Neural progenitor cell (in vitro differentiated cells): Measurements from ENCODE around the gene C20orf204. TPM values are rescaled to one million over a fixed set of nuclear protein-coding genes. Genes with fewer than 3 reads are reported as not detected.

Experiments
- DNase-seq: peaks from one replicate; pipeline ENCODE4 v3.0.0-alpha.2; 2016; ENCODE audit warnings: low spot score
- H2AFZ ChIP-seq: fragments of 200-600 bp; sonication (generic); replicated peaks from 2 replicates; pipeline ENCODE4 v1.6.1; 2016; ENCODE audit warnings: antibody characterized with exemption
- H3F3A ChIP-seq: fragments of 200-600 bp; sonication (generic); 2 replicates; pipeline ENCODE4 v1.6.1; 2016; ENCODE audit warnings: antibody characterized with exemption, low read depth
- H3K27ac ChIP-seq: fragments of 200-600 bp; sonication (generic); 2 replicates; pipeline ENCODE4 v1.5.1; 2016; ENCODE audit warnings: mild to moderate bottlenecking
- H3K27me3 ChIP-seq: fragments of 200-600 bp; sonication (generic); 2 replicates; pipeline ENCODE4 v1.6.1; 2016; ENCODE audit warnings: mild to moderate bottlenecking, moderate library complexity
- H3K36me3 ChIP-seq: fragments of 200-600 bp; sonication (generic); 2 replicates; pipeline ENCODE4 v1.5.1; 2016
- H3K4me1 ChIP-seq: fragments of 200-600 bp; sonication (generic); 2 replicates; pipeline ENCODE4 v1.6.1; 2016; ENCODE audit warnings: mixed run types
- H3K4me2 ChIP-seq: fragments of 200-600 bp; sonication (generic); 2 replicates; pipeline ENCODE4 v1.6.1; 2016
- H3K4me3 ChIP-seq: fragments of 200-600 bp; sonication (generic); 2 replicates; pipeline ENCODE4 v1.5.1; 2016
- H3K79me2 ChIP-seq: fragments of 200-600 bp; sonication (generic); 2 replicates; pipeline ENCODE4 v1.6.1; 2016; ENCODE audit warnings: low read depth
- H3K9ac ChIP-seq: fragments of 200-600 bp; sonication (generic); 2 replicates; pipeline ENCODE4 v1.6.1; 2016
- H3K9me3 ChIP-seq: fragments of 200-600 bp; sonication (generic); 2 replicates; pipeline ENCODE4 v1.5.1; 2016; ENCODE audit warnings: low read depth
- H4K20me1 ChIP-seq: fragments of 200-600 bp; sonication (generic); 2 replicates; pipeline ENCODE4 v1.6.1; 2016; ENCODE audit warnings: low read depth
- H3K27ac Mint-ChIP-seq: 3 replicates; pipeline ENCODE4 v1.8.0; 2021; ENCODE audit warnings: mixed read lengths
- H3K27me3 Mint-ChIP-seq: 2 replicates; pipeline ENCODE4 v1.8.0; 2022; ENCODE audit warnings: low read depth, mild to moderate bottlenecking, inconsistent platforms, moderate library complexity, mixed read lengths; ENCODE audit not compliant: insufficient read depth
- H3K36me3 Mint-ChIP-seq: 3 replicates; pipeline ENCODE4 v1.8.0; 2021; ENCODE audit warnings: mixed read lengths
- H3K4me1 Mint-ChIP-seq: 3 replicates; pipeline ENCODE4 v1.8.0; 2021; ENCODE audit warnings: mixed read lengths
- H3K4me3 Mint-ChIP-seq: 3 replicates; pipeline ENCODE4 v1.8.0; 2021; ENCODE audit warnings: mild to moderate bottlenecking, moderate library complexity, mixed read lengths
- H3K9me3 Mint-ChIP-seq: 3 replicates; pipeline ENCODE4 v1.8.0; 2020; ENCODE audit warnings: mixed read lengths
- EZH2 ChIP-seq: fragments of 200-600 bp; sonication (generic); IDR thresholded peaks from 2 replicates; pipeline ENCODE4 v1.6.1; 2017; ENCODE audit warnings: antibody characterized with exemption, mild to moderate bottlenecking, moderate library complexity
- EZH2phosphoT487 ChIP-seq: fragments of 200-600 bp; sonication (generic); IDR thresholded peaks from 2 replicates; pipeline ENCODE4 v1.6.1; 2017; ENCODE audit warnings: antibody characterized with exemption
- total RNA-seq: library from RNA; depleted of rRNA; stranded (reverse); fragments of >200 nt; gene quantifications from 2 replicates; pipeline ENCODE4 v1.2.3, GENCODE V29; 2015; ENCODE audit warnings: low replicate concordance
- TF ChIP-seq, protein P1 (sequence below): fragments of 200-600 bp; sonication (generic); IDR thresholded peaks from 2 replicates; pipeline ENCODE4 v1.5.1; 2017; ENCODE audit warnings: antibody characterized with exemption, mild to moderate bottlenecking

The C20orf204 gene
- total RNA-seq, 1 donor from 2014 or later: 0.04 TPM

GRCh38 chr20:64027981-64028685 is 7.8 kb upstream of the C20orf204 start:
- peaks cover 3% of the 10 kb centered on the region for H3K27me3 Mint-ChIP-seq
- TF ChIP-seq, protein P1, sequence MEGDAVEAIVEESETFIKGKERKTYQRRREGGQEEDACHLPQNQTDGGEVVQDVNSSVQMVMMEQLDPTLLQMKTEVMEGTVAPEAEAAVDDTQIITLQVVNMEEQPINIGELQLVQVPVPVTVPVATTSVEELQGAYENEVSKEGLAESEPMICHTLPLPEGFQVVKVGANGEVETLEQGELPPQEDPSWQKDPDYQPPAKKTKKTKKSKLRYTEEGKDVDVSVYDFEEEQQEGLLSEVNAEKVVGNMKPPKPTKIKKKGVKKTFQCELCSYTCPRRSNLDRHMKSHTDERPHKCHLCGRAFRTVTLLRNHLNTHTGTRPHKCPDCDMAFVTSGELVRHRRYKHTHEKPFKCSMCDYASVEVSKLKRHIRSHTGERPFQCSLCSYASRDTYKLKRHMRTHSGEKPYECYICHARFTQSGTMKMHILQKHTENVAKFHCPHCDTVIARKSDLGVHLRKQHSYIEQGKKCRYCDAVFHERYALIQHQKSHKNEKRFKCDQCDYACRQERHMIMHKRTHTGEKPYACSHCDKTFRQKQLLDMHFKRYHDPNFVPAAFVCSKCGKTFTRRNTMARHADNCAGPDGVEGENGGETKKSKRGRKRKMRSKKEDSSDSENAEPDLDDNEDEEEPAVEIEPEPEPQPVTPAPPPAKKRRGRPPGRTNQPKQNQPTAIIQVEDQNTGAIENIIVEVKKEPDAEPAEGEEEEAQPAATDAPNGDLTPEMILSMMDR: no peak
- TF ChIP-seq EZH2 (no peak), EZH2phosphoT487 (no peak)
- H3K9me3 Mint-ChIP-seq: no peaks in the 10 kb centered on the region
- no peak overlapping the region for H3K27ac ChIP-seq
- DNase-seq: no peak
- peaks cover 20% of the 10 kb centered on the region for H3K36me3 Mint-ChIP-seq
- H3K27ac Mint-ChIP-seq: no peak overlapping the region
- H3K27me3 ChIP-seq: no peaks in the 10 kb centered on the region
- H3K4me1 Mint-ChIP-seq: no peaks in the 10 kb centered on the region
- no peaks in the 10 kb centered on the region for H3K36me3 ChIP-seq
- no peaks in the 10 kb centered on the region for H3K79me2 ChIP-seq
- no peaks in the 10 kb centered on the region for H3K9me3 ChIP-seq
- no peaks in the 10 kb centered on the region for H4K20me1 ChIP-seq
- H3F3A ChIP-seq: no peaks in the 10 kb centered on the region
- H3K9ac ChIP-seq: no peak overlapping the region
- H3K4me3 Mint-ChIP-seq: no peak overlapping the region
- H3K4me3 ChIP-seq: no peak overlapping the region
- H2AFZ ChIP-seq: no peak overlapping the region
- no peaks in the 10 kb centered on the region for H3K4me1 ChIP-seq
- no peak overlapping the region for H3K4me2 ChIP-seq

GRCh38 chr20:64029293-64030117 is 6.5 kb upstream of the C20orf204 start:
- Histone ChIP-seq H3K9me3 (no peaks in the 10 kb centered on the region), H3K4me1 (no peaks in the 10 kb centered on the region), H4K20me1 (no peaks in the 10 kb centered on the region), H3K27ac (no peak overlapping the region), H3K4me2 (no peak overlapping the region), H3K79me2 (no peaks in the 10 kb centered on the region), H3K4me3 (no peak overlapping the region), H3K9ac (no peak overlapping the region), H3F3A (no peaks in the 10 kb centered on the region), H2AFZ (no peak overlapping the region), H3K27me3 (no peaks in the 10 kb centered on the region), H3K36me3 (no peaks in the 10 kb centered on the region)
- no peak overlapping the region for H3K4me3 Mint-ChIP-seq
- no peak for TF ChIP-seq EZH2
- TF ChIP-seq, protein P1: no peak
- TF ChIP-seq EZH2phosphoT487: no peak
- peaks cover 4% of the 10 kb centered on the region for H3K27me3 Mint-ChIP-seq
- no peak for DNase-seq
- peaks cover 17% of the 10 kb centered on the region for H3K36me3 Mint-ChIP-seq
- no peaks in the 10 kb centered on the region for H3K4me1 Mint-ChIP-seq
- H3K27ac Mint-ChIP-seq: no peak overlapping the region
- H3K9me3 Mint-ChIP-seq: no peaks in the 10 kb centered on the region

GRCh38 chr20:64030371-64031134 is 5.4 kb upstream of the C20orf204 start:
- Mint-ChIP-seq H3K4me1 (peaks cover 5% of the 10 kb centered on the region), H3K27ac (no peak overlapping the region), H3K9me3 (no peaks in the 10 kb centered on the region), H3K36me3 (peaks cover 16% of the 10 kb centered on the region), H3K27me3 (peaks cover 10% of the 10 kb centered on the region), H3K4me3 (peak overlapping the region; percentile 41)
- DNase-seq: no peak
- Histone ChIP-seq H4K20me1 (peaks cover 7% of the 10 kb centered on the region), H2AFZ (no peak overlapping the region), H3F3A (peaks cover 6% of the 10 kb centered on the region), H3K4me1 (peaks cover 3% of the 10 kb centered on the region), H3K79me2 (no peaks in the 10 kb centered on the region), H3K9ac (no peak overlapping the region), H3K4me3 (no peak overlapping the region), H3K27me3 (no peaks in the 10 kb centered on the region), H3K27ac (no peak overlapping the region), H3K36me3 (no peaks in the 10 kb centered on the region), H3K4me2 (no peak overlapping the region), H3K9me3 (no peaks in the 10 kb centered on the region)
- TF ChIP-seq EZH2 (no peak), EZH2phosphoT487 (no peak)
- TF ChIP-seq, protein P1: no peak
